T-helper 9 cell (primary cell): ENCODE results near the gene EVA1A.

Experiments used
- DNase-seq: peaks from one replicate; pipeline ENCODE4 v3.0.0-alpha.2; 2020
- total RNA-seq, 2 donors: gene quantifications; one replicate each; lab custom pipeline; 2026; lab: John Stamatoyannopoulos, UW

Gene EVA1A
- 0 to 0.14 reads per million in 2 donors for total RNA-seq

GRCh38 chr2:75560768-75561565 is at the start of gene EVA1A:
TSS of gene EVA1A (minus strand) at chr2:75560939. CDS start at chr2:75518140, 42,799 bp downstream.
- no peak for DNase-seq

DNA sequence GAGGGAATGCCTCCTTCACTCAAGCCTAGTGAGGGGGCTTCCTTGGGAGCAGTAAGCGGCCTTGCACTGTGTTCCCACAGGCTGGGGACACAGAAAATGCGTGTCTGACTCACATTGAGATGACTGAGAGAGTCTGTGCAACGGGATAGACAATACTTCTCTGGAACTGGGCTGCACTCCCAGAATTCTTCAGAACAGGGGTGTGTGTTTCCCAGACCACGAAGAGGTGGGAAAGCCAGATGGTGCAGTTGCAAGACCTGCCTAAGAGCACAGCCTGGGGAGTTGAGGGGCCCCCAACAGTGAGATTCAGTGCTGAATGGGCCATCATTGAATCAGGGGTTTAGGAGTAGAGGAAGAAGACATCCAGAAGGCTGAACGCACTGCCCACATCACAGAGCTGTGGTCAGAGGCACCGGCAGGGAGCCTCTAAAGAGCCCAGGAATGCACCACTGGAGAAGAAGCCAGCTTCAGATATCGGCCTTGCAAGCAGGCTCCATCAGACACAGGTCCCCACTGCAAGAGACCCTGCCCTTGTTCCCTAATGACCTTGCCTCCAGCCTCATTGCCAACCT is 49.3 kb upstream of the EVA1A start:
- DNase-seq: no peak

- no peak for DNase-seq
Measured at GRCh38 chr2:75609334-75609689, 48.6 kb upstream of the EVA1A start.

GRCh38 chr2:75608684-75609333 is 48.1 kb upstream of the EVA1A start:
- peak; percentile 23 for DNase-seq

DNA sequence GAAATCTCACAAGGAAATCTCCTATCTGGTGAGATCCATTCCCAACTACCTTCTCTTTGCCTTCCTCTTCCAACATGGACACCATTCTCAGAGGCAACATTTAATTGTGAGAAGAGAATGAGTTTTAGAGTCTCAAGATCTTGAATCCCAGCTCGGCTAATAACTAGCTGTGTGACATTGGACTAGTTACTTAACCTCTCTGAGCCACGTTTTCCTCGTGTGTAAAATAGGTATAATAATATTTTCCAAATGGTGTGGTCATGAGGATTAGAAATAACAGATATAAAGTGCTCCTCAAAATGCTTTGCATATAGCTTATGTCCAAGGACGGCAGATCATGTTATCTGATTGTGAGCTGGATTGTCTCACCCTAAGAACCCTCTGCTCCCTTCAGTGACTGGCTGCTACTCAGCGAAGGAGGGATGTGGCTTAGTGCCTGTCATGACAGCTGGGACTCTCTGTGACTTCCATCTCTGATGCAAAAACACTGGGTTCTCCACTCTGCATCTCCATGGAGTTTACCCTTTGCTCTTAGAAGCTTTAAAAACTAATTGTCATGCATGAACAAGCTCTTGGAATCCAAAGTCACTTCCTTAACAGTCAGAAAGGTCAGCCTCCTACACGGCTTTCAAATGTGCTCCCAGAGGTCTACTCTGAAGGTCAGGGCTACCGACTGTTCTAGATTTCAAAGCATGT is 47.4 kb upstream of the EVA1A start:
- no peak for DNase-seq

- no peak for DNase-seq
Measured at GRCh38 chr2:75607400-75607798, 46.7 kb upstream of the EVA1A start.

GRCh38 chr2:75606761-75607399 is 46.1 kb upstream of the EVA1A start:
- no peak for DNase-seq

DNA sequence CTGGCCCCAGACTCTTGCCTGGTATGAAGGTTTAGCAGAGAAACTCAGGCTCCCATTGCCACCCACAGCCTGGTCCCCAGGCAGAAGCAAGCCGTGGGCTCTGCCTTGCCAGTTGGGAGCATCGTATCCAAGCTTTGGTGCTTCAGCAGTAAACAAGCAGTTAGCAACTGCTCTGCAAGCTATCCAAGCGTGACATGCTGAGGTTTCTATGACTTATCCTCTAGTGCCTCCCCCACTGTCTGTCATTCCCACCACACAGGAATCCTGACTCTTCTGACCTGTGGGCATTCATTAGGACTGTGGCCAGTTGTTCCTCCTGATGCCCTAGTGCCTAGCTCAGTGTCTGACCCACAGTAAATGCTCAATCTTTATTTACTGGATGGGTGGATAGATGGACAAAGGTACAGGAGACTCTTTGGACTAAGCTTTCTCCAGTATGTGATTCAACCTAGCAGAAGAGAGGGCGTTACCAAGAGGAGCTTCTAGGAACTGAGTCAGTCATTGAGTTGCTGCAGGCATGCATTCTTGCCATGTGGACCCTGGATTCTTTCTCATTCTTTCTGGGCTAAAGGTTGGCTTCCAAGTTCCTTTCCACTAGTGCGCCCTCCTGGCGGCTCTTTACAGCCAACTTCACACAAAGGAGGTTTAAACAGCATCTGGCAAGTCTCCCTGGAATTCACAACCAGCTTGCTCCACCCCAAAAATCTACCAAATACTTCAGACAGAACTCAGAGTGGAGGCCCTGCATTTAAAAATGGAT is 45.2 kb upstream of the EVA1A start:
- no peak for DNase-seq

DNA sequence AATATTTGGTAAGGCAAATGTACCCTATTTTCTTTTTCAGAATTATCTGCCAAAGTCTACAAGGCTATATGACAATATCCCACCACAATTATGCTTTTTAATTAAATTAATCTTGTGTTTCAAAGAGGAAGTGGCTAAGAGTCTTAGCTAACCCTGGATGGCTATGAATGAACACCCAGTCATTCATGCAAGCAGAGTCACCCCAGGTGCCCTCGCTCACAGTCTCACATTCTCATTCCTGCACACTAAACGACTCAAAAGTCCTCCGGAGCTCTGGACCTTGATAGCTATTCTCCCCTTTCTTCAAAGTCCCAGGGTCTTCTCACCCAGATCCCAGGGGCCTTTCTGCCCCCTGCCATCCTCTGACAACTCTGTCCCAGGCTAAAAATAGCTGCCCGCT is 43.7 kb upstream of the EVA1A start:
- no peak for DNase-seq

DNA sequence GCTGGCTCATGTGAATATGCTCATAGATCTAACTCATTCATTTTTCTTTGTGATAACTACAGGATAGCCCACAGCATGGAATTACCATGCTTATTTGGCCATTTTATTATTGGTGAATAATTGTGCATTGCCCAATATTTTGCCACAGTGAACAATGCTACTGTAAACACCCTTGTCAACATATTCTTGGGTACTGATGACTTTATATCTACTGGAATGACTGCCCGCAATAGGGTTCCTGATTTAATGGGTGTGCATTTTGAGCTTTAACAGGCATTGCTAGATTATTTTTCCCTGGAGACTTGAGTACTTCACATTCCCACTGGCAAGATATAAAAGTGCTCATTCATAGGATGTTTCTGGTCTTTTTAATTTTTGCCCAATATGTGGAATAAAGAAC is 42.7 kb upstream of the EVA1A start:
- DNase-seq: no peak

- no peak for DNase-seq
Measured at GRCh38 chr2:75602724-75603342, 42.1 kb upstream of the EVA1A start.

- DNase-seq: no peak
Measured at GRCh38 chr2:75600461-75601011, 39.8 kb upstream of the EVA1A start.

- DNase-seq: no peak
Measured at GRCh38 chr2:75598589-75599155, 37.9 kb upstream of the EVA1A start.

- DNase-seq: no peak
Measured at GRCh38 chr2:75597949-75598348, 37.2 kb upstream of the EVA1A start.

DNA sequence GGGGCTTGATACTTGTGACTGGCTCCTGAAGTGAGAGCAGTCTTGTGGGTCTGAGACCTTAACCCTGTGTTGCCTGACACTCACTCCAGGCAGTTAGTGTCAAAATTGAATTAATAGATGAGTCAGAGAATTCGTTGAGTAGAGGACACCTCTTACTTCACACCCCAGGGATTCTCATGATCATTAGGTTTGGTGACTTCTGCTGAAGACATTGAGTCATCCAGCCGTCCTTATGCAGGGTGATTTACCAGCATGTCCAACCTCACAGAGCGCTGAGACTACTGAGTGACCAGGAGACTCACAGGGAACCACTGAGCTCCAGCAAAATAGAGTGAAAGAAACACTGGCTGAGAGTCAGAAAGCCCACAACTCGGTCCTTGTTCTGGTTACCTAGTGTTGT is 36.0 kb upstream of the EVA1A start:
- DNase-seq: no peak

DNA sequence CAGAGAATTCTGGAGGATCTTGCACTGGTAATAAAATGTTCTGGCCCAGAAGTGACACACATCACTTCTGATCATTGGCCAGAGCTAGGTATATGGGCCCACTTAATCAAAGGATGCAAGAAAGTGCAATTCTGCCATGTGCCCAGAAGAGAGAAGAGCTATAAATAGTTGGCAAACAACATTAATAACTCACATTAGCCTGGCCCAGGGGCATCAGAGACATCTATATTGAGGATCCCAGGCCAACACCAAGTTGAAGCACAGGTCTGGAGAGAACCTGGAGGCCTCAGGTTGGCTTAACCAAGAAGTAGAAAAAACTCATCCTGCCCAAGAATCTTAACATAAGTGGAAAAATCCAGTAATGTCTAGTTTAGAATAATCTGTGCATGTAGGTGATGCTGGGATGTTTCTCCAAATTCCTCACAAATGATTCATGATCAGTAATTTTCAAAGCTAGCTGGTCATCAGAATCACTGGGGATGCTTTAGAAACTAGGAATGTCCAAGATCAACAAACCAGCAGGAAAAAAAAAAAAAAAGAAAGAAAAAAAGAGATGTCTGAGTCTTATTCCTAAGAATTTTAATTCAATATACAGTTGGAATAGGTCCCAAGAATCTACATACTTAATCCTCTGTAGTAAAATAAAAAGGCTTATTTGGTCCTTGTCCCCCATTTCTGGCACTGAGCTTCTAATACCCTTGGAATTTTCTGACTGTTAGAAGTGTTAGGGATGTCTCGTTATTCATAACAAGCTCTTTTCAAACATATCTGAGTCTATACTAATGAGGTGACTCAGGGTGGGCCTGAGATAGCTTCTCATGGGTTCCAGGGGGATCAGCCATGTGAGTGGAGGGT is 35.0 kb upstream of the EVA1A start:
- no peak for DNase-seq

- no peak for DNase-seq
Measured at GRCh38 chr2:75594596-75594995, 33.9 kb upstream of the EVA1A start.

GRCh38 chr2:75592888-75593287 is 32.1 kb upstream of the EVA1A start:
- DNase-seq: no peak

- no peak for DNase-seq
Measured at GRCh38 chr2:75592030-75592429, 31.3 kb upstream of the EVA1A start.
